ENCODE results near the gene EBI3. TPM values are rescaled to one million over a fixed set of nuclear protein-coding genes. Genes with fewer than 3 reads are reported as not detected.
"Not testable (repeated sequence)": the region's sequence is repeated elsewhere in the genome, so short reads cannot be mapped to it uniquely, and the experiment has no call there.

EBI3 gene
- total RNA-seq, 1 experiment from 2014 or later = not detected

DNA sequence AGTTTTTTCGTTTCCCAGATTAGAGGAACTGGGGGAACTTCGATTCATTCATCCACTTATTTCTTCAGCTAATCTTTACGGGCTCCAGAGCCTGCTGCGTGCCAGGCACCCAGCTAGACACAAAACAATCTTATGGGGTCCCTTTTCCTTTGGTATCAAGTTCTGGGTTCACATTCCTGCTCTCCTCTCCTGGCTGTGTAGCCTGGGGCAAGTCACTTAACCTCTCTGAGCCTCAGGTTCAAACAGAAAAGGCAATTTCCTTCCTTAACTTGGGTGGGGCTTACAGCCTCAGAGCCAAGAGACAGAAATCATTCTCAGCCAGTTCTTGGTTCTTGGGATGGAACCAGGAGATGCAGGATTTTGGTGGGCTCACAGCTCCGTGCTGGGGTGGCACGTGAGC lies 55.7 kb downstream of the EBI3 start:
- CTCF ChIA-PET = no interaction called here
- H3K9ac ChIP-seq (ENCODE audit: low read length) = no peak overlapping the region
- intact Hi-C loops (cut with micrococcal nuclease) = no loop called here
- no peak overlapping the region for H3K4me3 ChIP-seq (ENCODE audit: low read length)
- no peak for TF ChIP-seq EZH2 (IDR thresholded peaks at IDR 0.05; ENCODE audit: low read length, unreplicated experiment)
- TF ChIP-seq, protein P1, sequence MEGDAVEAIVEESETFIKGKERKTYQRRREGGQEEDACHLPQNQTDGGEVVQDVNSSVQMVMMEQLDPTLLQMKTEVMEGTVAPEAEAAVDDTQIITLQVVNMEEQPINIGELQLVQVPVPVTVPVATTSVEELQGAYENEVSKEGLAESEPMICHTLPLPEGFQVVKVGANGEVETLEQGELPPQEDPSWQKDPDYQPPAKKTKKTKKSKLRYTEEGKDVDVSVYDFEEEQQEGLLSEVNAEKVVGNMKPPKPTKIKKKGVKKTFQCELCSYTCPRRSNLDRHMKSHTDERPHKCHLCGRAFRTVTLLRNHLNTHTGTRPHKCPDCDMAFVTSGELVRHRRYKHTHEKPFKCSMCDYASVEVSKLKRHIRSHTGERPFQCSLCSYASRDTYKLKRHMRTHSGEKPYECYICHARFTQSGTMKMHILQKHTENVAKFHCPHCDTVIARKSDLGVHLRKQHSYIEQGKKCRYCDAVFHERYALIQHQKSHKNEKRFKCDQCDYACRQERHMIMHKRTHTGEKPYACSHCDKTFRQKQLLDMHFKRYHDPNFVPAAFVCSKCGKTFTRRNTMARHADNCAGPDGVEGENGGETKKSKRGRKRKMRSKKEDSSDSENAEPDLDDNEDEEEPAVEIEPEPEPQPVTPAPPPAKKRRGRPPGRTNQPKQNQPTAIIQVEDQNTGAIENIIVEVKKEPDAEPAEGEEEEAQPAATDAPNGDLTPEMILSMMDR (conservative IDR thresholded peaks at IDR 0.05; ENCODE audit: low read depth, low read length) = no peak
- TF ChIP-seq EZH2phosphoT487 (IDR thresholded peaks at IDR 0.05; ENCODE audit: borderline replicate concordance, low read length) = no peak
- DNase-seq = no peak
- no peaks in the 10 kb centered on the region for H3K9me2 ChIP-seq (replicated peaks; ENCODE audit: low read length)
- H3K27me3 ChIP-seq (ENCODE audit: low read length) = peaks cover 5% of the 10 kb centered on the region
- no peaks in the 10 kb centered on the region for H3K9me3 ChIP-seq (ENCODE audit: low read length)
- no peak overlapping the region for H3K4me2 ChIP-seq (ENCODE audit: low read length)
- ATAC-seq = no peak
- H3K4me1 ChIP-seq (ENCODE audit: insufficient read depth, low read length) = no peaks in the 10 kb centered on the region
- POLR2A ChIA-PET (ENCODE audit: unreplicated experiment) = no interaction called here
- BruUV-seq (replicated peaks) = no TSS peak
- H2AFZ ChIP-seq (ENCODE audit: low read length) = no peak overlapping the region
- H3F3A ChIP-seq (ENCODE audit: low read length, unreplicated experiment) = no peaks in the 10 kb centered on the region
- no peaks in the 10 kb centered on the region for H3K79me2 ChIP-seq (ENCODE audit: low read length)
- no peak overlapping the region for H3K27ac ChIP-seq (ENCODE audit: low read length)
- no peaks in the 10 kb centered on the region for H4K20me1 ChIP-seq (ENCODE audit: low read length)
- H3K36me3 ChIP-seq (ENCODE audit: low read depth, low read length) = no peaks in the 10 kb centered on the region

DNA sequence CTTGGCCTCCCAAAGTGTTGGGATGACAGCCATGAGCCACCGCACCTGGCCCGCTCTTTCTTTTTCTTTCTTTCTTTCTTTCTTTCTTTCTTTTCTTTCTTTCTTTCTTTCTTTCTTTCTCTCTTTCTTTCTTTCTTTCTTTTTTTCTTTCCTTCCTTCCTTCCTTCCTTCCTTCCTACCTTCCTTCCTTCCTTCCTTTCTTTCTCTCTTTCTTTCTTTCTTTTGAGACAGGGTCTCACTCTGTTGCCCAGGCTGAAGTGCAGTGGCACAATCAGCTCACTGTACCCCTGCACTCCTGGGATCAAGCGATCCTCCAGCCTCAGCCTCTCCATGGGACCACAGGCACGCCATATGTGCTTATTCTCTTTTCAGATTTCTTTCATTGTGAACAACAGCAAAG lies 56.8 kb downstream of the EBI3 start:
- H3K27ac ChIP-seq (ENCODE audit: low read length); H3K27me3 ChIP-seq (ENCODE audit: low read length); H2AFZ ChIP-seq (ENCODE audit: low read length); H3F3A ChIP-seq (ENCODE audit: low read length, unreplicated experiment); H3K9me2 ChIP-seq (replicated peaks; ENCODE audit: low read length); DNase-seq; POLR2A ChIA-PET (ENCODE audit: unreplicated experiment); ATAC-seq; H3K9ac ChIP-seq (ENCODE audit: low read length); H3K79me2 ChIP-seq (ENCODE audit: low read length); BruUV-seq (replicated peaks); H3K36me3 ChIP-seq (ENCODE audit: low read depth, low read length); H4K20me1 ChIP-seq (ENCODE audit: low read length); intact Hi-C loops (cut with micrococcal nuclease); H3K9me3 ChIP-seq (ENCODE audit: low read length); H3K4me2 ChIP-seq (ENCODE audit: low read length); CTCF ChIA-PET; H3K4me3 ChIP-seq (ENCODE audit: low read length); H3K4me1 ChIP-seq (ENCODE audit: insufficient read depth, low read length): not testable (repeated sequence)

Other genes starting within 250 kb of the EBI3 start
- 1,124 and 1,170 TPM in 2 replicates for gene EEF2, start 244.1 kb upstream of the EBI3 start, total RNA-seq (2014; rRNA removed)
- gene PIAS4, start 221.8 kb upstream of the EBI3 start, total RNA-seq (2014; rRNA removed) = 21.0 and 26.5 TPM in 2 replicates
- gene ZBTB7A, start 162.6 kb upstream of the EBI3 start, total RNA-seq (2014; rRNA removed) = 16.7 and 40.2 TPM in 2 replicates
- 229 and 360 TPM in 2 replicates for gene MAP2K2, start 105.4 kb upstream of the EBI3 start, total RNA-seq (2014; rRNA removed)
- gene CREB3L3, start 75.9 kb upstream of the EBI3 start, total RNA-seq (2014; rRNA removed) = not detected in 2 replicates
- 18.0 and 20.8 TPM in 2 replicates for gene SIRT6, start 47.0 kb upstream of the EBI3 start, total RNA-seq (2014; rRNA removed)
- 0.33 and 0.63 TPM in 2 replicates for gene ANKRD24, start 46.8 kb upstream of the EBI3 start, total RNA-seq (2014; rRNA removed)
- gene YJU2, start 17.6 kb downstream of the EBI3 start, total RNA-seq (2014; rRNA removed) = 33.1 and 45.6 TPM in 2 replicates
- 0.11 TPM in 1 of 2 replicates, not detected in the other for gene SHD, start 49.7 kb downstream of the EBI3 start, total RNA-seq (2014; rRNA removed)
- not detected in 2 replicates for gene TMIGD2, start 72.9 kb downstream of the EBI3 start, total RNA-seq (2014; rRNA removed)
- 8.7 and 11.3 TPM in 2 replicates for gene FSD1, start 75.1 kb downstream of the EBI3 start, total RNA-seq (2014; rRNA removed)
- 71.1 and 72.6 TPM in 2 replicates for gene STAP2, start 109.3 kb downstream of the EBI3 start, total RNA-seq (2014; rRNA removed)
- gene MPND, start 114.0 kb downstream of the EBI3 start, total RNA-seq (2014; rRNA removed) = 5.6 and 10.9 TPM in 2 replicates
- gene SH3GL1, start 171.0 kb downstream of the EBI3 start, total RNA-seq (2014; rRNA removed) = 59.8 and 71.1 TPM in 2 replicates
- gene CHAF1A, start 173.1 kb downstream of the EBI3 start, total RNA-seq (2014; rRNA removed) = 48.9 and 59.8 TPM in 2 replicates
- 64.0 and 86.1 TPM in 2 replicates for gene UBXN6, start 228.3 kb downstream of the EBI3 start, total RNA-seq (2014; rRNA removed)
- gene HDGFL2, start 242.8 kb downstream of the EBI3 start, total RNA-seq (2014; rRNA removed) = 111 and 165 TPM in 2 replicates

Data from PC-3 (cell line).